HG03565 (cell line): ENCODE results near the gene STRBP.
"Not testable (repeated sequence)": the region's sequence is repeated elsewhere in the genome, so short reads cannot be mapped to it uniquely, and the experiment has no call there.

Experiments used
- ATAC-seq: cut with Tn5 transposase; IDR thresholded peaks from one replicate; pipeline ENCODE4 v1.9.1; 2021; ENCODE audit warnings: mild to moderate bottlenecking, moderate library complexity; ENCODE audit not compliant: unreplicated experiment

The STRBP gene

GRCh38 chr9:123251324-123251723 lies 17.1 kb downstream of the STRBP start:
- ATAC-seq: no peak

- no peak for ATAC-seq
These were observed 17.9 kb downstream of the STRBP start for GRCh38 chr9:123250504-123250903.

GRCh38 chr9:123249162-123249561 lies 19.2 kb downstream of the STRBP start:
- ATAC-seq: not testable (repeated sequence)

- no peak for ATAC-seq
These were observed 19.8 kb downstream of the STRBP start for GRCh38 chr9:123248630-123249029.

GRCh38 chr9:123246534-123246933 lies 21.9 kb downstream of the STRBP start:
- ATAC-seq: no peak

- no peak for ATAC-seq
These were observed 28.7 kb downstream of the STRBP start for GRCh38 chr9:123239726-123240125.

- no peak for ATAC-seq
These were observed 30.0 kb downstream of the STRBP start for GRCh38 chr9:123238365-123238764.

GRCh38 chr9:123237220-123237619 lies 31.2 kb downstream of the STRBP start:
- ATAC-seq: no peak

GRCh38 chr9:123235448-123235847 lies 32.9 kb downstream of the STRBP start:
- no peak for ATAC-seq

- peak; percentile 50 for ATAC-seq
These were observed 33.5 kb downstream of the STRBP start for GRCh38 chr9:123234853-123235252.

GRCh38 chr9:123232332-123232731 lies 36.1 kb downstream of the STRBP start:
- no peak for ATAC-seq

- no peak for ATAC-seq
These were observed 37.0 kb downstream of the STRBP start for GRCh38 chr9:123231421-123231820.

GRCh38 chr9:123228967-123229366 lies 39.4 kb downstream of the STRBP start:
- ATAC-seq: no peak

- no peak for ATAC-seq
These were observed 42.4 kb downstream of the STRBP start for GRCh38 chr9:123225995-123226394.

GRCh38 chr9:123225374-123225813 lies 43.0 kb downstream of the STRBP start:
- ATAC-seq: peak; percentile 91

- ATAC-seq: no peak
These were observed 48.3 kb downstream of the STRBP start for GRCh38 chr9:123220127-123220526.

GRCh38 chr9:123218831-123219230 lies 49.6 kb downstream of the STRBP start:
- ATAC-seq: no peak

- ATAC-seq: no peak
These were observed 51.2 kb downstream of the STRBP start for GRCh38 chr9:123217128-123217654.

- ATAC-seq: no peak
These were observed 52.1 kb downstream of the STRBP start for GRCh38 chr9:123216251-123216797.

GRCh38 chr9:123211081-123211480 lies 57.3 kb downstream of the STRBP start:
- no peak for ATAC-seq

- ATAC-seq: no peak
These were observed 59.7 kb downstream of the STRBP start for GRCh38 chr9:123208626-123209174.

- no peak for ATAC-seq
These were observed 62.3 kb downstream of the STRBP start for GRCh38 chr9:123206065-123206464.

GRCh38 chr9:123201083-123201482 lies 67.3 kb downstream of the STRBP start:
- ATAC-seq: no peak
